SH-SY5Y (cell line): ENCODE data around the gene PCDHGA1.

Source experiments
- GATA2 ChIP-seq: IDR thresholded peaks from 2 replicates; pipeline ENCODE4 v1.6.1; 2011; ENCODE audit warnings: mild to moderate bottlenecking, low read depth, low read length
- GATA3 ChIP-seq: IDR thresholded peaks from 2 replicates; pipeline ENCODE4 v1.6.1; 2011; ENCODE audit warnings: low read depth, mild to moderate bottlenecking, low read length, moderate library complexity

GRCh38 chr5:141489841-141490240 is 159.5 kb downstream of the PCDHGA1 start:
- no peak for TF ChIP-seq GATA3
- no peak for TF ChIP-seq GATA2
